ENCODE data around the gene TECTB. TPM values are rescaled to one million over a fixed set of nuclear protein-coding genes. Genes with fewer than 3 reads are reported as not detected.

Gene TECTB
- total RNA-seq, 1 donor = not detected

DNA sequence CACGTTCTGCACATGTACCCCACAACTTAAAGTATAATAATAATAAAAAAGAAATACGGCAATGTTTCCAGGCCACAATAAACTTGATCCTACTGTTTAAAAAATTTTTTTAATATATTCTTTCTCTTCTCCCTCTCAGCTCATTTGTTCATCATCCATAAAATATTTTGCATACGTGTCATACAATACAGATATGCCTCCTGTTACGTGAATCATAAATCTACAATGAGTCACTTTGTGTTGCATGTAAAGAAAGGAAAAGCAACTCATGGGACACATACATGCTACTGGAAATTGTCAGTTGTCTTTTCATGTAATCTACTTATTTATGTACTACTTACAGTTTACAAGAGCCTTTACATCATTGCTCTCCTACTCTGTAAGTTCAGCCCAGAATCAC lies 1.1 kb upstream of the TECTB start:
- TF ChIP-seq, protein P1, sequence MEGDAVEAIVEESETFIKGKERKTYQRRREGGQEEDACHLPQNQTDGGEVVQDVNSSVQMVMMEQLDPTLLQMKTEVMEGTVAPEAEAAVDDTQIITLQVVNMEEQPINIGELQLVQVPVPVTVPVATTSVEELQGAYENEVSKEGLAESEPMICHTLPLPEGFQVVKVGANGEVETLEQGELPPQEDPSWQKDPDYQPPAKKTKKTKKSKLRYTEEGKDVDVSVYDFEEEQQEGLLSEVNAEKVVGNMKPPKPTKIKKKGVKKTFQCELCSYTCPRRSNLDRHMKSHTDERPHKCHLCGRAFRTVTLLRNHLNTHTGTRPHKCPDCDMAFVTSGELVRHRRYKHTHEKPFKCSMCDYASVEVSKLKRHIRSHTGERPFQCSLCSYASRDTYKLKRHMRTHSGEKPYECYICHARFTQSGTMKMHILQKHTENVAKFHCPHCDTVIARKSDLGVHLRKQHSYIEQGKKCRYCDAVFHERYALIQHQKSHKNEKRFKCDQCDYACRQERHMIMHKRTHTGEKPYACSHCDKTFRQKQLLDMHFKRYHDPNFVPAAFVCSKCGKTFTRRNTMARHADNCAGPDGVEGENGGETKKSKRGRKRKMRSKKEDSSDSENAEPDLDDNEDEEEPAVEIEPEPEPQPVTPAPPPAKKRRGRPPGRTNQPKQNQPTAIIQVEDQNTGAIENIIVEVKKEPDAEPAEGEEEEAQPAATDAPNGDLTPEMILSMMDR (IDR thresholded peaks at IDR 0.05; ENCODE audit: insufficient read depth, low read length) = no peak
- no peak overlapping the region for H3K4me3 ChIP-seq (ENCODE audit: low read depth, low read length)
- peak; percentile 28 for DNase-seq (ENCODE audit: low read depth)

DNA sequence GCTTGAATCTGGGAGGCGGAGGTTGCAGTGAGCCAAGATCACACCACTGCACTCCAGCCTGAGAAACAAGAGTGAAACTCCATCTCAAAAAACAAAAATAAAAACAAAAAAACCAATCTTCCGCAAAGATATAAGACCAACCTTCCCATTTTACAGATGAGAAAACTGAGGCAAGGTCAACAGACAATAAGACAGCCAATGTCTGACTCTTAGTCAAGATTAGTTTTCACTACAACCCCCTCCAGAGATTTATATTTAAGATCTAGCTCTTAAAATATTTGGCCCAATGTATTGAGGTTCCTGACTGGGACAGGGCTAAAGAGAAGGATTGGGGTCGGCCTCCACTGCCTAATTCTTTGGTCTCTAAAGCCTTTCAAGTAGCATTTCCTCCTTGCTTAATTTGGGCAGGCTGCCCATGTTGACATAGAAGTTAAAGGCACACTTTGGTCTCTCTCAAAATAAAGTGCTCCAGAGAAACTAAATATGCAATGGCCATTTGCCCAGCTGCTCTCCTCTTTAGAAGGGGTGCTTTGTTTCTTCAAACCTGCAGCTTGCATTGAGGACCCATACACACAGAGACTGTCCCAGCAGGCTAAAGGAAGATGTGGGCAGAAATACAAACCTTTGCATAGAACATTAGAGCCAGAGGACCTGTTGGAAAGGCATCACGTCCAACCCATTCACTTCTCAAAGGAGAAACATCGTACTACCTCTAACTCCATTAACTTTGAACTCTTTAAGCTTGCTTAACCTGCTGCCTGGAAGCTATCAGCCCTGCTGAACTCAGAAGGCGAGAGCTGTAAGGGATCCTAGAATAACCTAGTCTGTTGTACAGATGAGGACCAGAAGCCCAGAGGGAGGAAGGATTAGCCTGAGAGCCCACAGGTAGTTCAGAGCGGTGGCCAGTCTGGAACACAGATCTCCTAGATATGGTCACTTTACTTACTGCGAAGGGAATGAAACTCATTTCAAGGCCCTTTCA lies 3.9 kb downstream of the TECTB start:
- TF ChIP-seq, protein P1 (IDR thresholded peaks at IDR 0.05; ENCODE audit: insufficient read depth, low read length) = no peak
- H3K4me3 ChIP-seq (ENCODE audit: low read depth, low read length) = no peak overlapping the region
- DNase-seq (ENCODE audit: low read depth) = no peak

DNA sequence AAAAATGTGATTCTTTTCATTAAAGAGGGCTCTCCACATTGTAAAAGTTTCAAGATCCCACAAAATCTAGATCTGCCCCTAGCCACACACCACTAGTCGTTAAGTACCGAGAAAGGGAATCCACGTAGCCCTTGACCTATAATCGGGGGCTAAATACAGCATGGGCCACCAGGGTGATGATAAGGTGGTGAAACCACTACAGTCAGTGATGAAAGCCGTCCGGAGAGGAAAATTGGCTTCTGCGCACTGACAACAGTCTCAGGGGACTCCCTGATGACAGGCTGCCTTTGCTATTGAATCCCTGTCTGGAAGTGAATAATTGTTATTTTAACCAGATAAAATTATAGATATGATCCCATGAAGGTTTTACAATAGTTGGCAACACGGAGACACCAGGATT lies 4.6 kb downstream of the TECTB start:
- TF ChIP-seq, protein P1 (IDR thresholded peaks at IDR 0.05; ENCODE audit: insufficient read depth, low read length) = no peak
- H3K4me3 ChIP-seq (ENCODE audit: low read depth, low read length) = no peak overlapping the region
- peak; percentile 10 for DNase-seq (ENCODE audit: low read depth)

- H3K4me3 ChIP-seq (ENCODE audit: low read depth, low read length) = no peak overlapping the region
- DNase-seq (ENCODE audit: low read depth) = no peak
- TF ChIP-seq, protein P1 (IDR thresholded peaks at IDR 0.05; ENCODE audit: insufficient read depth, low read length) = no peak
These were observed 5.3 kb downstream of the TECTB start for GRCh38 chr10:112288486-112288885.

DNA sequence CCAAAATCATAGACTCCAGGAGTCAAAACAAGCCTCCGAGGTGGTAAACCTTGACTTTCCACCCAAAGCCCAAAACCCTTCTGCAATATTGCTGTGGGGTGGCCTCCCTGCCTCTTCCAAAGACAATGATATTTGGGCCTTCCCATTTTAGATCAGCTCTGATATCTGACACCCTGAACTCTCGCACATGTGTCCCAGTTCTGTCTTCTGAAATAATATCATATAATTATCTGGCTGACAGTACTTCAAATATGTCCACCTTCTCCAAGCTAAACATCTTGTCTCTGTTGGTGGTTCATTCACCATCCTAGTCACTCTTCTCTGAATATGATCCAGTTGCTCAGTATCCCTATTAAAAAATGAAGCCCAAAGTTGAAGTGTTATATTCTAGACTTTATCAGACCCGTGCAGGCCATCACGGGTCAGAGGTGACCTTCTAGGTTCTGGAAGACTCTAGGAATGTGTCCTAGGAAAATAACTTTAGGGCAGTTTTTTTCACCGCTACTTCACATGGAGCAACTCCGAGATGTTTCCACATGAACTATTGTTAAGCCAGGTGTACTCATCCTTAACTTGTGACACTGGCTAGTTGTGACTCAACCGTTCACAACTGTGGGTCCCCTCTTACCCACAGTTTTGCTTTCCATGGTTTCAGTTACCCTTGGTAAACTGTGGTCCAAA lies 6.3 kb downstream of the TECTB start:
- no peak overlapping the region for H3K4me3 ChIP-seq (ENCODE audit: low read depth, low read length)
- DNase-seq (ENCODE audit: low read depth) = no peak
- TF ChIP-seq, protein P1 (IDR thresholded peaks at IDR 0.05; ENCODE audit: insufficient read depth, low read length) = no peak

DNA sequence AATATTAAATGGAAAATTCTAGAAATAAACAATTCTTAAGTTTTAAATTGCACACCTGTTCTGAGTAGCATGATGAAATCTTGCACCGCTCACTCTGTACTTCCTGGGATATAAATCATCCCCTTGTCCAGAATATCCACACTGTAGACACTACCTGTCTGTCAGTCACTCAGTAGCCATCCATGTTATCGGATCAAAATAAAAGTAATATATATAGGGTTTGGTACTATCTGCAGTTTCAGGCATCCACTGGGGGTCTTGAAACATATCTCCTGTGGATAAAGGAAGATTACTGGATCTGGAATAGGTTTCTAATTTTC lies 6.8 kb downstream of the TECTB start:
- H3K4me3 ChIP-seq (ENCODE audit: low read depth, low read length) = no peak overlapping the region
- DNase-seq (ENCODE audit: low read depth) = no peak
- TF ChIP-seq, protein P1 (IDR thresholded peaks at IDR 0.05; ENCODE audit: insufficient read depth, low read length) = no peak

All from fibroblast of the aortic adventitia (primary cell).